MM.1S (cell line): Measurements from ENCODE around the gene MFSD6.

ENCODE experiments used
- CTCF ChIP-seq: fragments of 300-600 bp; sonication (generic); IDR thresholded peaks from 2 replicates; pipeline ENCODE4 v1.5.1; 2016; ENCODE audit warnings: antibody characterized with exemption, low read length, mixed read lengths
- EZH2 ChIP-seq: fragments of 300-600 bp; sonication (generic); optimal IDR thresholded peaks from 2 replicates; pipeline ENCODE3; 2017; ENCODE audit warnings: low read depth, mild to moderate bottlenecking, antibody characterized with exemption, low read length, mixed read lengths
- EZH2phosphoT487 ChIP-seq: fragments of 300-600 bp; sonication (generic); IDR thresholded peaks from 2 replicates; pipeline ENCODE4 v1.6.1; 2018; ENCODE audit warnings: antibody characterized with exemption, low read length

GRCh38 chr2:190405995-190406394, 2.2 kb upstream of the MFSD6 start:
- TF ChIP-seq CTCF (no peak), EZH2 (no peak), EZH2phosphoT487 (no peak)
